ENCODE measurements around the gene SPTB.

The SPTB gene

DNA sequence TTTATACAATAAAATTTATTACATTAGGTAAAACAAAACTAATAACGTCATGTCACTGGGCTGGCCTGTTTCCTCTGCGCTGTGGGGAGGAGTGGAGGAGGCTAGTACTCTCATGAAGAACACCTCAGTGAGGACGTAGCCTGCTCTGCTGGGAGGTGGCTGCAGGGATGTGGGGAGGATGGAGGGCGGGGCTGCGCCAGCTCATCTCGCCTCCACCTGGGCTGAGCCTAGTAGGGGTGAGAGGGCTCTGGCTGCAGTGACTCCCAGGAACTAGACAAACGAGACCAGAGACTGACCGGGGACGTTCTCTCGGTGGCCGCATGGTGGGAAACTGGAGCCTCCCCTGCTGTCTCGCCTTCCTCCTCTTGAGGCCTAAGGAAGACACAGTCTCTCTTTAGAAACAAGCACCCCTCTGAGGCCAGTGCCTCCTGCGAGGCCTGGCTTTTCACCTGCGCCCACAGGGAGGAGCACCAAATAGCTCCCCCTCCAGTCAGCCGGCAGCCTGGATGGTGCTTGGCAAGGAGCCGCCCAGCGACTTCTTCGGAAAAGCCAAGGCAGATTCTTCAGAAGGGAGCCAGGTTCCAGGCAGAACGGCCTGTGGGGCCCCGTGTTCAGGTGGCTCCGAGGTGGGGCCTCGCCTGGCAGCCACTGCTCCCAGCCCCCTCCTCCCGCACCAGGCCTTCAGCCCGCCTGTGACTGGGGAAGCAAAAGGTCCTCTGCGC, 113.1 kb downstream of the SPTB start:
- DNase-seq (ENCODE audit: low read depth in 2 of 2) = no peak

DNA sequence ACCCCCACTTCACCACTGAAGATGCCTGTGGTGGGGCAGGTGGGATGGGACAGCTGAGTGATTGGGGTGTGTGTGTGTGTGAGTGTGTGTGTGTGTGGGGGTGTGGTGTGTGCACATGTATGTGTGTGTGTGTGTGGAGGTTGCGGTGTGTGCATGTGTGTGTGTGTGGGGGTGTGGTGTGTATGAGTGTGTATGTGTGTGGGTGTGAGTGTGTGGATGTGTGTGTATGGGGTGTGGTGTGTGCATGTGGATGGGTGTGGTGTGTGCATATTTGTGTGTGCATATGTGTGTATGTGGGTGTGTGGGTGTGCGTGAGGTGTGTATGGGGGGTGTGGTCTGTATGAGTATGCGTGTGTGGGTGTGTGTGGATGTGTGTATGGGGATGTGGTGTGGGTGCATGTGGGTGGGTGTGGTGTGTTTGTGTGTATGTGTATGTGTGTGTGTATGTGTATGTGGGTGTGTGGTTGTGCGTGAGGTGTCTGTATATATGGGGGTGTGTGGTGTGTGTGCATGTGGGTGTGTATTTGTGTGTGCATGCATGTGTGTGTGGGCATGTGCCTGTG, 113.9 kb downstream of the SPTB start:
- no peak for DNase-seq (ENCODE audit: low read depth in 2 of 2)

DNA sequence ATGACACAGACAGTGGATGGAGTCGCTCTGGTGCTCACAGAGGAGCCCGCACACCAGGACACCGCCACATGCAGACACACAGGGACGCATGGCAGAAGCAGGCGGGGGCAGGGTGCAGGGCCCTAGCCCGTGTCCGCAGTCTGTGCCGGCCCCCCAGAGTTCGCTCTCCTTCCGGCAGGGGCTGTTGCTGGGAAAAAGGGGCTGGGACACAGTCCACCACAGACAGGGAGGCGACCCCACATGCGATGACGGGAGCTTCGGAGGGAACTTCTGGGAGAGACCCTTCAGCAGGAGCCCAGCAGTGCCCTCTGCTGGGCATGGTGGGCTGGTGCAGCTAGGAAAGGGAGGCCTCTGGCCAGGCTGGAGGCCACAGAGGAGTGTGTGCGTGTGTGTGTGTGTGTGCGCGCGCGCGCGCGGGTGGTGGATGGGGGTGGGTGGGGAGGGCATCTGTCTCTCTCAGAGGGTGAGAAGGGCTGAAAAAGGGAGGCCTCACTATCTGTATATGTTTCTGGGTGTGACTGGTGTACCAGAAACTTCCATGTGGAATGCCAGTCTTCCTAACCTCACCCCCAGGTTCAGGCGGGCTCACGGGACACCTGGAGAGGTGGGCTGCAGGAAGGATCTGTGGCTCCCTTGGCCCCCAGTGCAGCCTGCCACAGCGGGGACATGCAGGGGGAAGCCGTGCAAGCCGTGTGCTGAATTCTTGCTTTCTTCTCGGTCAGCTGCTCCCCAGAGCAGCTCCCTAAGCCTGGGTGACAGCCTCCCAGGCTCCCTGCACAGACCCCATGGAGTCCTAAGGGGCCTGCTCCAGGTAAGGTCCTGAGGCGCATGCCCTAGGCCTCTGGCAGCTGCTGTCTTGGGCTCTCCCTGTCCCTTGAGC, 114.8 kb downstream of the SPTB start:
- peak; percentile 44 to 56 for DNase-seq (ENCODE audit: low read depth in 2 of 2)

DNA sequence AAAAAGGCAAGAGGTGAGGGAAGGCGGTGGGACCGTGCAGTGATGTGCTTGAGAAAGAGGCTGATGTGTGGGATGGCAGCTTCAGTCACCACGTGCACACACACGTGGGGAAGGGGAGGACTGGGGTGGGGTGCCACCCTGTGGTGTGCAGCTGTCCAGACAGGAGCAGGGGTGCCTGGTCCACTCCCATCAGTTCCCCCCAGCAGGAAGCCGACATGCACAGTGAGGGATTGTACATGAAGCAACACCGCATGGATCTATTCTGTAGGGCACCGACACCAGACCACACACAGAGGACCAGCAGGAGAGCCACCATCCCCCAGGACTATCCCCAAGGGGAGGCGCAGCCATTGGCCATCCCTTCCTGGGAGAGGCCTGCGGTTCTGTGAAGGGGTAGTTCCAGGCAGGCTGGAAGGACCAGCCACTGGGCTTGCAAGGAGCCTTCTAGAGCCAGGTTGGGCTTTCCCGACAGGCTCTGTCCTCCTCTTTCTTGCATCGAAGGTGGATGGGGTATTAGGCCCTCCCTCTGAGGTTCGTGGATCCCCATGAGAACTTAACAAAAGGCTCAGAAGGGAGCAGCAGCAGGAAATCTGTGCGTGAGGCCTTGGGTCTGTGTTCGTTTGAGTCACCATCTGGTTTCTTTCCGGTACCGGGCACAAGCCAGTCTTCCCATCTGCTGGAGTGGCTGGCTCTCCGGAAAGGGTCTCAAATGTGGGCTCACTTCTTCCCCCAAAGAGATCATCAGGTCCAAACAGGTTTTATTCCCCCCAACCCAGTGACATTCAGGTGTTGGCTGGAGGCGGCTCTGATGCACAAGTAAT, 115.7 kb downstream of the SPTB start:
- DNase-seq (ENCODE audit: low read depth in 2 of 2) = no peak

- no peak for DNase-seq (ENCODE audit: low read depth in 2 of 2)
These were observed 116.5 kb downstream of the SPTB start for GRCh38 chr14:64763085-64763782.

GRCh38 chr14:64762044-64763034, 117.4 kb downstream of the SPTB start:
- DNase-seq (ENCODE audit: low read depth in 2 of 2) = peak in 1 of 2 donors; percentile 14

DNA sequence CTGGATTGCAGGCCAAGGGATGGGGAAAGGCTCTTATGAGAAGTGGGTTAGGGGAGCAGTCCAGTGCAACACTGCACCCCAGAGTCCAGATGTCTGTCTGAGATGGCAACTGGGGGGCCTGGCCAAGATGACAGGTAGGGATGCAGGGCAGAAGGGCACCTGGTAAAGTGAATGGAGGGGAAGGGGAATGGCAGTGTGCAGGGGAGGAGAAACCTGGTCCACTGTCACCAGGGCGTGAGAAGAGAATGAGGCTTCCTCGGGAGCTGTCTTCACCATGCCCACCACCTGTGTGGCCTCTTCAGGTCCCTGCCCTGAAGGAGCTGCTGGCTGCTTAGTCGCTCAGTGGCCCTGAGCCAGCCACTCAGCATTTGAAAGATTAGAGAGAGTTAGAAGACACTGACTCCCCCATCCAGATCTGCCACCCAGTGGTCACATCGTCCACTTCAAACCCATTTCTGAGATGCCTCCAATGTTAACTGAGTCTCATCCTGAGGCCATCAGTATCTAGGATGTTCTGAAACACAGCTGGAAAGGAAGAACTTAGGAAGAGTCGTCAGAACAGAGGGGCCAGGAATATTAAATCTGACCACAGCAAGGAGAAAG, 118.2 kb downstream of the SPTB start:
- DNase-seq (ENCODE audit: low read depth in 2 of 2) = no peak

DNA sequence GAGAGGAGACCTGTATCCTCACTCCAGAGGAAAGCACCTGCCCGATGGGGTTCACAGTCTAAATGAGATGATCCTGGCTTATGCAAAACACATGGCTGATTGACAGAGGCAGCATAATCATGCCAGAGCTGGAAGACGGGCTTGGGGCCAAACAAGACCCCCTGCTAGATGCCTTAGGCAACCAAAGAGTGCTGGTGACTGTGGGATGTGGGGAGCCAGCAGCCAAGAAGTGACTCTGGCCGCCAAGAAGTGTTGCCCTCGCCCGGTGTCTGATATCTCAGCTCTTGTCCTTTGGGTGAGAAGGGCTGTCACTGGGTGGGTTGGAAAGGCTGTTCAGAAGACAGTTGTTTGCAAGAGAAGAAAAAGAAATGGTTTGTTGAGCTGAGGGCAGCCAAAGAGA, 118.8 kb downstream of the SPTB start:
- no peak for DNase-seq (ENCODE audit: low read depth in 2 of 2)

DNA sequence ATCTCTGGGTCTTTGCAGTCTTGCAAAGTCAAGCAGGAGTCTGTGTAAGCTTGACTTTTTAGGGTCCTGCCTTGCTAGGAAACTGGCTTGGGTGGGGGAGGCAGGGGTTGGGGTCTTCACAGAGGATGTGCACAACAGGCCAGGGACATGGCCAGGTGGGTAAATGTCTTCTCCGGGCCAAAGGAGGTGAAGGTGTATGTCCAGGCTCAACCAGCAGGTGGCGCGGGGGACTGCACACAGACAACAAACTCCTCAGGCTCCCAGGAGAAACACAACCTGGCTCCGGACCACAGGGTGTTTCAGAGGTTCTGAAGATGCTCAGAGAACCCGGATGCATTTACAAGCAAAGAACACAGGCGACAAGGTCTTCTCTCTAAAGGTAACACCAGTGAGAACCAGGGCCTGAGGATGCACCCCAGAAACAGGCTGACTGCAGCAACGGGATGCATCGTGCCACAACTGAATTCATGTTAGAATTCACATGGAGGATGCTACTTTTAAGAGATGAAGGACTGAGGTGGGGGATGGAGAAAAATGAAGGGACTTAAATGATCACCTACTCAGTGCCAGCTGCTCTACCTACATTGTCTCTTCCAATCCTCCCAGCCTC, 119.5 kb downstream of the SPTB start:
- peak in 1 of 2 donors; percentile 20 for DNase-seq (ENCODE audit: low read depth in 2 of 2)

- DNase-seq (ENCODE audit: low read depth in 2 of 2) = no peak
These were observed 120.2 kb downstream of the SPTB start for GRCh38 chr14:64759555-64759938.

DNA sequence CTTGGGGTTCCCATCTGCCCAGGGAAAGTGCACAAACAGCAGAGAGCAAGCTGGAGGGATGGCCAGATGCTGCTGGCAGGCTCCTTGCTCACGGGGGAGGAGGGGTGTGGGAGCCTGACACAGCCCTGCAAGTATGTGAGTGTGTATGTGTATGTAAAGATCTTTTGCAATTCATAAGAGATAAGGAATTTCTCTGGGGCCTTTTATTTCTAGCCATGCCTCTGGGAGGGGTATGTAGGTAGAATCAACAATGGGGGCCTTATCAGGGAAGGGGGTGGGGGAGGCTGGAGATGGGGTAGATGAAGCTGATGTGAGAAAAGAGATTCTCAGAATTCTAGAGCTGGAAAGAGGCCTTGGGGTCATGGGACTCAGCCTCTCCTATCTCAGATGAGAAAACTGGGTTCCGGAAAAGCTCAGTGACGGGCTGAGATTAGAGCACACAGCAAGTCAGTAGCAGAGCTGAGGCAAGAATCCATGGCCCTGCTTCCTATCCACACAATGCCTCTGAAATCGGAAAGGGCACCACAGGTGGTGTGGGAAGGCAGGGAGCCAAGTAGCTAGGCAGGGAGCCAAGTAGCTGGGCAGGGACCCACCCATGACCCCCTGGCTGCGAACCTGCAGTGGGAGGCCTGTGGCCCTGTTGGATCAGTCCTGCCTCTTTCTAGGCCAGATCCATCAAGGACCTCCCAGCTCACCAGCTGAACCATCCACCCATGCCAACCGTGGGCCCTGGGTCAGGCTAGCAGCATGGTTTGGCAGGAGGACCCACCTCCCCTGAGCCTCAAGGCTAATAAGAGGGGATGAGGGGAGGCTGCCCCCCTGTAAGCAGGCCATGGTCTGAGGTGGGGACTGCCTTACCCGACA, 120.8 kb downstream of the SPTB start:
- no peak for DNase-seq (ENCODE audit: low read depth in 2 of 2)

GRCh38 chr14:64758025-64758521, 121.6 kb downstream of the SPTB start:
- no peak for DNase-seq (ENCODE audit: low read depth in 2 of 2)

DNA sequence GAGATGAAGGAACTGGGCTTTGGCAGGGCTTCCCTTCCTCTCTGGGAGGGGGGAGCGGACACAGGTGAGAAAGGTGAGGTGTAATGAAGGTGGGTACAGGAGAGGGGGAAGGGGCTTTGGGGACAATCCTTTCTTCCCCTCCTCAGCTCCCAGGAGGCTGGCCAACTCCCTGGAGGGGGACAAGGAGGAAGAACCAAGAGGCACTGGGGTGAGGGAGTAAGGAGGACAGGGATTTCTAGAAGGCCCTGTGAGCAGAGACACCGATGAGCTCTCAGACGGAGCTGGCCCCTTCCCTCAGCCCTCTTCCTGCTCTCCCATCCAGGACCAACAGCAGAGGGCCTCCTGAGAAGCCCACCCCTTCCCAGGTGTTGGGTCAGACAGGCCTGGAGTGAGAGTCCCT, 122.1 kb downstream of the SPTB start:
- DNase-seq (ENCODE audit: low read depth in 2 of 2) = no peak

DNA sequence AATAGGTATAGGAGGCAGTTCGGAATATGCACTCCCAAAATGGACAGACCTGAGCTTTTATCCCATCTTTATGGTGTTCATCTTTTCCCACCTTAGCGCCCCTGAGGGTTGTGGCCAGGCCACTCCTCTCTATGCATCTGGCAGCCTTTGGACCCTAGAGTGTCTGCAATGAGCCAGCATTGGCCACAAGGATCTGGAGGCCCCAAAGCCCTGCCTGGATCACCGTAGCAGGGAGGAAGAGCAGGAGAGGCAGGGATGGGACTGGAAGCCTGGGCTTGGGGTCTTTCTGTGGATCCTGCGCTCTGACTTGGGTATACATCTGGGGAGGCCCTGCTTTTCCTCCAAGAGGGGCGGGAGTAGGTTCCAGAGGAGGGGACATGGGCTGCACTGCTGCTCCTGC, 123.0 kb downstream of the SPTB start:
- DNase-seq (ENCODE audit: low read depth in 2 of 2) = no peak

DNA sequence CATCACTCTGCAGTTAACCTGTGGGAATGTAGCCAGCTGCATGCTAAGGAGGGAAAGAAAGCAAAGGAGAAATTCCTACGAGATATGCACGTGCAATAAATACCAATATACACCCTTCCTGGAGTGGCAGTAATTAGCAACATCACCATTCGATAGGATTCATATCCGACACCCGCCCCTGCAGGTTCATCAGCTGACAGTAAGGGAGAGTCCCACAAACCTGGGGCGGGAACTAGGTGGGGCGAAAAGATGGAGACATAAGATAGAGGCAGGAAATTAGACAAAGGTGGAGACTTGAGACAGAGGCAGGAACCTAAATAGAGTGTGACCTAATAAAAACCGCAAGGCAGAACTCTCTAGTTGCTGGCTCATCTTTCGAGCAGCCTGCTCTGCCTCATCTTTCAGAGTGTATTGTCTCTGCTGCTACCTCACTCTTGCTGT, 123.9 kb downstream of the SPTB start:
- peak in 1 of 2 donors; percentile 12 for DNase-seq (ENCODE audit: low read depth in 2 of 2)

DNA sequence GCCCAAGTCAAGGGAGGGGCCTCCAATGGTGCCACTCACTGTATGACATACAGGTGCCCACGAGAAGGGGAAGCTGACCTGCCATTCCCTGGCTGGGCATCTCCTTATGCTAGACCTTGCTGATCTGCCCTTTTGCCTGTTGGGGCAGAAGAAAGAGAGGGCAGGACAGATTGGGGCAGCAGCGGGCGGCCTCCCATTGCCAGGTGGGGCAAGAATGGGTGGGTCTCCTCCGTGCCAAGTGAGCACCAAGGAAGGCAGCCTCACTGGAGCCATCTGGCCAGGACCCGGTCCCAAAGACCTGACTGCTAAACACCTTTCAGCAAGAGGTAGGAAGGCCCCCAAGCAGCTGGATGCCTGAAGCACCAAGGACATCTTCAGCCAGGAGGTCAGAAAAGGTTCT, 125.0 kb downstream of the SPTB start:
- no peak for DNase-seq (ENCODE audit: low read depth in 2 of 2)

- DNase-seq (ENCODE audit: low read depth in 2 of 2) = no peak
These were observed 125.7 kb downstream of the SPTB start for GRCh38 chr14:64753999-64754398.

DNA sequence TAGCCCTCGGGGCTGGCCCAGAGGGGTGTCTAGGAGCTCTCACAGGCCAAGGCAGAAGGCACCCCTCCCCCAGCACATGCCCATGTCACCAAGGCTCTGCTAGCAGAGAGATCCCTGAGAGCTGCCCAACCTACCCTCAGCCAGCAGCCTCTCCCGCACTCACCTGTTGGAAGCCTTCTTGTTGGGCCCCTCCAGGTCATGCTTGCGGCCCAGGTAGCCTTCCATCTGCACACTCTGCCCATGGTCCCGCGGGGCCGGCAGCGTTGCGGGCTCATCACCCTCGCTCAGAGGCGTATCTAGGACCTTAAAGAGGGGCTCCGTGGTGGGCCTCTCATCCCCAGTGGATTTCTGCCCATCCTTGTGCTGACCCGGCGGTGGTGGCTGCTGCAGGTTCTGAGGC, 126.3 kb downstream of the SPTB start:
- DNase-seq (ENCODE audit: low read depth in 2 of 2) = no peak

All from stimulated activated CD8-positive, alpha-beta memory T cell treated with anti-CD3 and anti-CD28 coated beads, Interleukin-15, amount 100 ng/mL, for 48 hours (primary cell).